SK-N-SH (cell line): ENCODE data around the gene NFKB2. TPM values are rescaled to one million over a fixed set of nuclear protein-coding genes. Genes with fewer than 3 reads are reported as not detected.

Experiments
- CTCF ChIA-PET: fragments of 300-600, 350-600 bp; formaldehyde crosslinking; extraction: SDS; loops from one replicate; lab custom pipeline; 2021; lab: Yijun Ruan, JAX
- POLR2A ChIA-PET: fragments of 350-600 bp; sonication (Branson Sonifier 250); formaldehyde crosslinking; extraction: SDS; loops from one replicate; lab custom pipeline; 2020; ENCODE audit warnings: antibody characterized with exemption, inconsistent platforms; lab: Yijun Ruan, JAX
- DNase-seq: peaks from one replicate; pipeline ENCODE4 v3.0.0; 2012
- H2AFZ ChIP-seq: fragments of 200-600 bp; sonication (generic); 2 replicates; pipeline ENCODE4 v1.8.1; 2016; ENCODE audit warnings: antibody characterized with exemption, mild to moderate bottlenecking, low read depth
- H3F3A ChIP-seq: fragments of 200-600 bp; sonication (generic); replicated peaks from 2 replicates; pipeline ENCODE3; 2016; ENCODE audit warnings: antibody characterized with exemption, mild to moderate bottlenecking; ENCODE audit not compliant: insufficient read depth
- H3K27ac ChIP-seq, 2 experiments: fragments of 200-500 bp in 1 of 2; fragments of 200-600 bp in 1 of 2; sonication (Bioruptor generic) in 1 of 2; sonication (generic), shearing (Covaris generic) in 1 of 2; 2 replicates each; pipeline versions ENCODE4 v1.5.1 to v1.6.1; 2014 to 2016; ENCODE audit warnings: low read depth in 2 of 2, inconsistent platforms in 1 of 2, low read length in 1 of 2, mild to moderate bottlenecking in 1 of 2, mixed read lengths in 1 of 2
- H3K27me3 ChIP-seq: fragments of 200-600 bp; sonication (generic), shearing (Covaris generic); 2 replicates; pipeline ENCODE4 v1.6.1; 2016; ENCODE audit warnings: mixed run types; ENCODE audit not compliant: insufficient read depth
- H3K36me3 ChIP-seq, 2 experiments: fragments of 200-500 bp in 1 of 2; fragments of 200-600 bp in 1 of 2; sonication (Bioruptor generic) in 1 of 2; sonication (generic) in 1 of 2; replicated peaks in 1 of 2; 2 replicates each; pipeline versions ENCODE3 to v1.5.1; 2014 to 2016; ENCODE audit warnings: low read length in 1 of 2, mild to moderate bottlenecking in 1 of 2; ENCODE audit not compliant: insufficient read depth in 2 of 2, control insufficient read depth in 1 of 2
- H3K4me1 ChIP-seq, 2 experiments: fragments of 200-500 bp in 1 of 2; fragments of 200-600 bp in 1 of 2; sonication (Bioruptor generic) in 1 of 2; sonication (generic), shearing (Covaris generic) in 1 of 2; 2 replicates each; pipeline versions ENCODE4 v1.5.1 to v1.6.1; 2014 to 2016; ENCODE audit warnings: low read depth in 1 of 2, low read length in 1 of 2, mixed run types in 1 of 2; ENCODE audit not compliant: insufficient read depth in 2 of 2, control insufficient read depth in 1 of 2
- H3K4me2 ChIP-seq: fragments of 200-600 bp; sonication (generic), shearing (Covaris generic); 2 replicates; pipeline ENCODE4 v1.6.1; 2017; ENCODE audit warnings: mixed run types
- H3K4me3 ChIP-seq, 2 experiments: fragments of 200-500 bp in 1 of 2; fragments of 200-600 bp in 1 of 2; sonication (Bioruptor generic) in 1 of 2; sonication (generic), shearing (Covaris generic) in 1 of 2; 2 replicates each; pipeline versions ENCODE4 v1.5.1 to v1.8.1; 2014 to 2016; ENCODE audit warnings: low read depth in 2 of 2, inconsistent platforms in 1 of 2, low read length in 1 of 2, mild to moderate bottlenecking in 1 of 2, mixed read lengths in 1 of 2, moderate library complexity in 1 of 2
- H3K79me2 ChIP-seq: fragments of 200-600 bp; sonication (generic); 2 replicates; pipeline ENCODE4 v1.8.1; 2017; ENCODE audit warnings: mild to moderate bottlenecking; ENCODE audit not compliant: insufficient read depth
- H3K9ac ChIP-seq: fragments of 200-600 bp; sonication (generic); 2 replicates; pipeline ENCODE4 v1.6.1; 2017; ENCODE audit warnings: mixed run types
- H3K9me2 ChIP-seq: fragments of 200-600 bp; sonication (generic); 2 replicates; pipeline ENCODE4 v1.6.1; 2017; ENCODE audit warnings: mixed run types
- H3K9me3 ChIP-seq: fragments of 200-600 bp; sonication (generic); 2 replicates; pipeline ENCODE4 v1.6.1; 2017; ENCODE audit warnings: mixed run types, mild to moderate bottlenecking, moderate library complexity
- H4K20me1 ChIP-seq: fragments of 200-600 bp; sonication (generic); 2 replicates; pipeline ENCODE4 v1.6.1; 2017; ENCODE audit warnings: mild to moderate bottlenecking, mixed run types; ENCODE audit not compliant: insufficient read depth
- CTCF ChIP-seq: fragments of 200-600 bp; sonication (generic); IDR thresholded peaks from 2 replicates; pipeline ENCODE4 v1.6.1; 2017; ENCODE audit warnings: antibody characterized with exemption, mild to moderate bottlenecking, moderate library complexity
- GABPA ChIP-seq: IDR thresholded peaks from 2 replicates; pipeline ENCODE4 v1.4.0; 2012; ENCODE audit warnings: low read depth, mild to moderate bottlenecking
- IRF3 ChIP-seq: fragments of 150-350 bp; IDR thresholded peaks from 2 replicates; pipeline ENCODE4 v1.6.1; 2016; ENCODE audit warnings: mild to moderate bottlenecking, low read depth, low read length
- JUND ChIP-seq: IDR thresholded peaks from 2 replicates; pipeline ENCODE4 v1.4.0; 2012
- MEF2A ChIP-seq: IDR thresholded peaks from 2 replicates; pipeline ENCODE4 v1.4.0; 2012; ENCODE audit warnings: low read depth, borderline replicate concordance
- MXI1 ChIP-seq: IDR thresholded peaks from 2 replicates; pipeline ENCODE4 v1.6.1; 2012; ENCODE audit warnings: mild to moderate bottlenecking, low read depth, low read length, improper control_type of control experiment
- RCOR1 ChIP-seq: fragments of 150-350 bp; IDR thresholded peaks from 2 replicates; pipeline ENCODE4 v1.6.1; 2017; ENCODE audit warnings: antibody characterized with exemption, low read length
- RFX5 ChIP-seq: IDR thresholded peaks from 2 replicates; pipeline ENCODE4 v1.6.1; 2012; ENCODE audit warnings: mild to moderate bottlenecking, improper control_type of control experiment, low read length
- RXRA ChIP-seq: IDR thresholded peaks from 2 replicates; pipeline ENCODE4 v1.4.0; 2012; ENCODE audit warnings: low read depth, mild to moderate bottlenecking, borderline replicate concordance
- TAF1 ChIP-seq: IDR thresholded peaks from 2 replicates; pipeline ENCODE4 v1.6.1; 2012; ENCODE audit warnings: low read depth, mild to moderate bottlenecking, low read length, moderate library complexity, borderline replicate concordance
- TEAD4 ChIP-seq: IDR thresholded peaks from 2 replicates; pipeline ENCODE4 v1.4.0; 2012; ENCODE audit warnings: mild to moderate bottlenecking, borderline replicate concordance; ENCODE audit not compliant: insufficient read depth
- USF1 ChIP-seq: IDR thresholded peaks from 2 replicates; pipeline ENCODE4 v1.4.0; 2012; ENCODE audit warnings: low read depth, borderline replicate concordance
- USF2 ChIP-seq: fragments of 150-350 bp; IDR thresholded peaks from 2 replicates; pipeline ENCODE4 v1.6.1; 2017; ENCODE audit warnings: antibody characterized with exemption, low read length, low read depth, borderline replicate concordance
- ZBTB33 ChIP-seq: IDR thresholded peaks from 2 replicates; pipeline ENCODE4 v1.4.0; 2012; ENCODE audit warnings: low read depth, borderline replicate concordance
- WGBS: methylation state at CpG from one replicate; pipeline ENCODE4 v1.1.6; 2017; ENCODE audit warnings: low lambda C conversion rate; 5-methylcytosine and 5-hydroxymethylcytosine counted together
- polyA plus RNA-seq, 3 experiments: library from polyadenylated mRNA; depleted of rRNA; stranded (reverse); fragments of >200 nt; gene quantifications; 2 replicates each; pipeline ENCODE4 v1.2.3, GENCODE V29; 2012

Gene NFKB2
- polyA plus RNA-seq, 1 of the 3 experiments (the other 2 are of a cell fraction): 26.6 TPM

DNA sequence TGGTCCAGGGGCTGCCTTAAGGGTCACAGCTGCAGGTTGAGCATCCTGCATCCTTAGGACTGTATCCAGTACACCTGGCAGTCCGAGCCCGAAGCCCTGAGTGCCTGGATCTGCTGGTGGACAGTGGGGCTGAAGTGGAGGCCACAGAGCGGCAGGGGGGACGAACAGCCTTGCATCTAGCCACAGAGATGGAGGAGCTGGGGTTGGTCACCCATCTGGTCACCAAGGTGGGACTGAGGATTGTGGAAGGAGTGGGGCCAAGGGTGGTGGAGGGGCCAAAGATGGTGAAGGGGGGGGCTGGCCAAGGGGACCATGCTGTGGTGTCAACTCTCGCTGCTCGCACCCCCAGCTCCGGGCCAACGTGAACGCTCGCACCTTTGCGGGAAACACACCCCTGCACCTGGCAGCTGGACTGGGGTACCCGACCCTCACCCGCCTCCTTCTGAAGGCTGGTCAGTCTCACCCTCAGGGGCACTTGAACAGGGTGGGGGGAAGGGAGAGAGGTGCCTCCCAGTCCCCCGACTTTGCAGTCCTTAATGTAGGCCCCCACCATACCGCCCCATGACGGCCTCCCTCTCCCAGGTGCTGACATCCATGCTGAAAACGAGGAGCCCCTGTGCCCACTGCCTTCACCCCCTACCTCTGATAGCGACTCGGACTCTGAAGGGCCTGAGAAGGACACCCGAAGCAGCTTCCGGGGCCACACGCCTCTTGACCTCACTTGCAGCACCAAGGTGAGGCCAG, 5.3 kb downstream of the NFKB2 start (continued):
- no peak for TF ChIP-seq IRF3
- no peak for TF ChIP-seq GABPA
- TF ChIP-seq MXI1: no peak

DNA sequence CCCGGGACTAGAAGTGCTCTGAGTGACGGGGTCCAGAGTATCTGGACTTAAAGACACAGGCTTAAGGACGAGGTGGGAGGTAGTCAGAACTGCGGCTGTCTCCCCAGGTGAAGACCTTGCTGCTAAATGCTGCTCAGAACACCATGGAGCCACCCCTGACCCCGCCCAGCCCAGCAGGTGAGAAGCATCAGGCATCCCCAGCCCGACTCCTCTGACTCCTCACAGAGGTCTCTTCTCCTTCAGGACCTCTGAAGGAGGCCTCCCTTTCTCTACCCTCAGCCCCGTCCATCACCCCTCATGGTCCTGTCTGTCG, 5.8 kb downstream of the NFKB2 start:
- WGBS: 86% methylated on average over 8 of the region's 8 CpGs
- POLR2A ChIA-PET: no interaction called here
- CTCF ChIA-PET: interaction anchor here (3.0 to 16.5 kb wide), 6 partner anchors 16 to 231 kb away, joined by 17 to 359 read pairs (median 34); partner anchors contain the start of genes ELOVL3, FBXL15 and PSD

More for the DNA sequence above, 5.8 kb downstream of the NFKB2 start:
- Histone ChIP-seq H3K4me3 (no peak overlapping the region), H2AFZ (no peak overlapping the region), H3K27me3 (no peaks in the 10 kb centered on the region), H3K36me3 (no peaks in the 10 kb centered on the region), H3K9me2 (no peaks in the 10 kb centered on the region), H3K9ac (no peak overlapping the region), H3F3A (no peaks in the 10 kb centered on the region), H3K79me2 (no peaks in the 10 kb centered on the region), H3K4me2 (no peak overlapping the region), H3K4me1 (peaks cover 0 to 11% of the 10 kb centered on the region in 2 experiments; a peak in 1 of 4 replicates), H3K27ac (no peak overlapping the region), H4K20me1 (no peaks in the 10 kb centered on the region), H3K9me3 (no peaks in the 10 kb centered on the region)
- TF ChIP-seq RXRA (no peak), USF2 (no peak), JUND (no peak), CTCF (no peak), USF1 (no peak), TEAD4 (no peak), TAF1 (no peak), MEF2A (no peak), RFX5 (no peak), ZBTB33 (no peak), RCOR1 (no peak)
- DNase-seq: no peak
